IMR-90 (cell line): ENCODE measurements around the gene PRKAG2. TPM values are rescaled to one million over a fixed set of nuclear protein-coding genes. Genes with fewer than 3 reads are reported as not detected.
A peak's percentile ranks its signal among the peaks of the same experiment; 100 is the strongest.

ENCODE experiments used
- ATAC-seq: fragments of 200-7000 bp; cut with Tn5 transposase; 2 replicates; pipeline ENCODE4 v1.9.1; 2020; ENCODE audit warnings: low read depth, mild to moderate bottlenecking, moderate library complexity
- BruUV-seq: library from RNA; stranded (reverse); fragments of 400-500 nt; replicated peaks from 2 replicates; lab custom pipeline; 2021; lab: Mats Ljungman, UMichigan
- CTCF ChIA-PET: fragments of 300-600 bp; formaldehyde crosslinking; extraction: SDS; loops from one replicate; lab custom pipeline; 2021; ENCODE audit warnings: antibody characterized with exemption; lab: Yijun Ruan, JAX
- POLR2A ChIA-PET: fragments of 300-600 bp; sonication (Branson Sonifier 250); formaldehyde crosslinking; loops from one replicate; lab custom pipeline; 2022; ENCODE audit warnings: antibody characterized with exemption; ENCODE audit not compliant: unreplicated experiment; lab: Charles Lee
- DNase-seq: peaks from one replicate; pipeline ENCODE4 v3.0.0; 2013
- H2AFZ ChIP-seq: replicated peaks from 2 replicates; pipeline ENCODE3; 2013; ENCODE audit warnings: low read length, mild to moderate bottlenecking; ENCODE audit not compliant: poor library complexity
- H2AK5ac ChIP-seq: 2 replicates; pipeline ENCODE4 v1.6.1; 2013; ENCODE audit warnings: low read depth, low read length, inconsistent platforms
- H2AK9ac ChIP-seq: replicated peaks from 2 replicates; pipeline ENCODE3; 2013; ENCODE audit warnings: mild to moderate bottlenecking, low read depth, low read length, moderate library complexity; ENCODE audit not compliant: poor library complexity
- H2BK120ac ChIP-seq: 2 replicates; pipeline ENCODE4 v1.6.1; 2013; ENCODE audit warnings: low read depth, low read length, inconsistent platforms
- H2BK15ac ChIP-seq: 3 replicates; pipeline ENCODE4 v1.6.1; 2013; ENCODE audit warnings: low read depth, low read length, inconsistent platforms
- H2BK20ac ChIP-seq: 2 replicates; pipeline ENCODE4 v1.6.1; 2013; ENCODE audit warnings: low read depth, mild to moderate bottlenecking, inconsistent platforms, low read length, moderate library complexity
- H2BK5ac ChIP-seq: 2 replicates; pipeline ENCODE4 v1.6.1; 2013; ENCODE audit warnings: mild to moderate bottlenecking, low read depth, low read length, inconsistent platforms; ENCODE audit not compliant: poor library complexity, severe bottlenecking
- H3K14ac ChIP-seq: replicated peaks from 2 replicates; pipeline ENCODE4 v1.6.1; 2013; ENCODE audit warnings: low read depth, low read length, inconsistent platforms
- H3K18ac ChIP-seq: 2 replicates; pipeline ENCODE4 v1.6.1; 2013; ENCODE audit warnings: low read depth, low read length, control low read depth
- H3K23ac ChIP-seq: 2 replicates; pipeline ENCODE4 v1.6.1; 2013; ENCODE audit warnings: low read depth, low read length, inconsistent platforms
- H3K27ac ChIP-seq: 2 replicates; pipeline ENCODE4 v1.5.1; 2013; ENCODE audit warnings: mild to moderate bottlenecking, control low read depth, low read length; ENCODE audit not compliant: insufficient read depth
- H3K27me3 ChIP-seq: 2 replicates; pipeline ENCODE4 v1.6.1; 2013; ENCODE audit warnings: low read length; ENCODE audit not compliant: control insufficient read depth, insufficient read depth
- H3K36me3 ChIP-seq: 2 replicates; pipeline ENCODE4 v1.6.1; 2013; ENCODE audit warnings: low read length, mixed read lengths; ENCODE audit not compliant: control insufficient read depth, insufficient read depth
- H3K4ac ChIP-seq: 2 replicates; pipeline ENCODE4 v1.6.1; 2013; ENCODE audit warnings: low read depth, low read length, inconsistent platforms
- H3K4me1 ChIP-seq: 2 replicates; pipeline ENCODE4 v1.6.1; 2013; ENCODE audit warnings: low read length, mixed read lengths; ENCODE audit not compliant: control insufficient read depth, insufficient read depth
- H3K4me2 ChIP-seq: 2 replicates; pipeline ENCODE4 v1.6.1; 2013; ENCODE audit warnings: low read depth, mild to moderate bottlenecking, control low read depth, low read length, moderate library complexity
- H3K4me3 ChIP-seq: 2 replicates; pipeline ENCODE4 v1.5.1; 2013; ENCODE audit warnings: low read depth, mild to moderate bottlenecking, control low read depth, low read length, moderate library complexity; ENCODE audit not compliant: insufficient read depth
- H3K56ac ChIP-seq: 2 replicates; pipeline ENCODE4 v1.6.1; 2013; ENCODE audit warnings: low read length, inconsistent platforms; ENCODE audit not compliant: insufficient read depth; ENCODE audit errors: extremely low read depth
- H3K79me1 ChIP-seq, 2 experiments: 2 replicates each; pipeline ENCODE4 v1.6.1; 2013; ENCODE audit warnings: low read length in 2 of 2, inconsistent platforms in 1 of 2, low read depth in 1 of 2
- H3K9ac ChIP-seq: 2 replicates; pipeline ENCODE4 v1.6.1; 2013; ENCODE audit warnings: low read depth, low read length, control low read depth
- H3K9me1 ChIP-seq: 2 replicates; pipeline ENCODE4 v1.6.1; 2013; ENCODE audit warnings: low read length, inconsistent platforms; ENCODE audit not compliant: insufficient read depth
- H3K9me3 ChIP-seq: 2 replicates; pipeline ENCODE4 v1.6.1; 2013; ENCODE audit warnings: low read length; ENCODE audit not compliant: control insufficient read depth, insufficient read depth
- H4K20me1 ChIP-seq: 2 replicates; pipeline ENCODE4 v1.6.1; 2013; ENCODE audit warnings: low read length, inconsistent platforms; ENCODE audit not compliant: insufficient read depth
- H4K5ac ChIP-seq: 2 replicates; pipeline ENCODE4 v1.6.1; 2013; ENCODE audit warnings: mild to moderate bottlenecking, low read depth, low read length, control low read depth
- H4K8ac ChIP-seq, 2 experiments: 2 replicates each; pipeline ENCODE4 v1.6.1; 2013; ENCODE audit warnings: low read depth in 2 of 2, low read length in 2 of 2, control low read depth in 1 of 2, inconsistent platforms in 1 of 2
- H4K91ac ChIP-seq: 2 replicates; pipeline ENCODE4 v1.6.1; 2013; ENCODE audit warnings: low read depth, low read length, inconsistent platforms; ENCODE audit not compliant: insufficient read depth
- CEBPB ChIP-seq: IDR thresholded peaks from 2 replicates; pipeline ENCODE4 v1.6.1; 2012; ENCODE audit warnings: low read depth, low read length, improper control_type of control experiment
- CHD1 ChIP-seq: IDR thresholded peaks from 2 replicates; pipeline ENCODE4 v1.6.1; 2012; ENCODE audit warnings: low read depth, low read length, improper control_type of control experiment
- FOS ChIP-seq: fragments of 150-350 bp; IDR thresholded peaks from 2 replicates; pipeline ENCODE4 v1.6.1; 2016; ENCODE audit warnings: low read depth, low read length
- MAFK ChIP-seq: IDR thresholded peaks from 2 replicates; pipeline ENCODE4 v1.6.1; 2012; ENCODE audit warnings: low read depth, low read length, improper control_type of control experiment
- MAZ ChIP-seq: IDR thresholded peaks from 2 replicates; pipeline ENCODE4 v1.6.1; 2012; ENCODE audit warnings: low read depth, mild to moderate bottlenecking, low read length, improper control_type of control experiment, moderate library complexity, borderline replicate concordance
- MXI1 ChIP-seq: IDR thresholded peaks from 2 replicates; pipeline ENCODE4 v1.6.1; 2012; ENCODE audit warnings: low read depth, mild to moderate bottlenecking, low read length, moderate library complexity, borderline replicate concordance
- NFE2L2 ChIP-seq: fragments of 150-350 bp; IDR thresholded peaks from 2 replicates; pipeline ENCODE4 v1.6.1; 2016; ENCODE audit warnings: low read depth, mild to moderate bottlenecking, low read length
- RCOR1 ChIP-seq: IDR thresholded peaks from 2 replicates; pipeline ENCODE4 v1.6.1; 2012; ENCODE audit warnings: mild to moderate bottlenecking, low read length, improper control_type of control experiment; ENCODE audit not compliant: insufficient replicate concordance
- SMC3 ChIP-seq: fragments of 150-350 bp; IDR thresholded peaks from 2 replicates; pipeline ENCODE4 v1.6.1; 2016; ENCODE audit warnings: low read depth, mild to moderate bottlenecking, antibody characterized with exemption, low read length, moderate library complexity
- USF2 ChIP-seq: fragments of 150-350 bp; IDR thresholded peaks from 2 replicates; pipeline ENCODE4 v1.6.1; 2017; ENCODE audit warnings: mild to moderate bottlenecking, antibody characterized with exemption, low read length, low read depth
- WGBS, 2 experiments: methylation state at CpG; one replicate each; pipeline versions ENCODE4 v1.1.5 to v1.1.7; 2013; ENCODE audit warnings: missing lambda C conversion rate in 2 of 2; ENCODE audit not compliant: insufficient read length in 1 of 2; ENCODE audit errors: extremely low coverage in 2 of 2; 5-methylcytosine and 5-hydroxymethylcytosine counted together
- dilution Hi-C: fragments of 300-500 bp; cut with HindIII; formaldehyde crosslinking; loops from one replicate; pipeline ENCODE4 v1.14.3; 2018; ENCODE audit warnings: low sequenced_read_pairs; ENCODE audit not compliant: unreplicated experiment
- in situ Hi-C: fragments of 300-500 bp; cut with MboI; formaldehyde crosslinking; loops from 3 replicates; pipeline ENCODE4 v1.14.3; 2019; ENCODE audit warnings: low sequenced_read_pairs, inconsistent platforms, mixed read lengths
- intact Hi-C: fragments of 100-400 bp; cut with micrococcal nuclease; formaldehyde crosslinking; loops from 2 replicates; pipeline ENCODE4 v1.10.0; 2022
- polyA plus RNA-seq, 3 experiments: library from polyadenylated mRNA; depleted of rRNA; stranded (reverse); fragments of >200 nt; gene quantifications; 2 replicates each; pipeline ENCODE4 v1.2.3, GENCODE V29; 2012; ENCODE audit warnings: low replicate concordance in 1 of 3
- total RNA-seq: library from RNA; depleted of rRNA; stranded (reverse); fragments of >200 nt; gene quantifications from 2 replicates; pipeline ENCODE4 v1.2.3, GENCODE V29; 2012

The PRKAG2 gene
- total and polyA plus RNA-seq, 2 of the 4 experiments (the other 2 are of a cell fraction): 15.4 to 21.6 TPM

GRCh38 chr7:151754688-151755130 lies 122.2 kb downstream of the PRKAG2 start:
- Histone ChIP-seq H3K27ac (peak overlapping the region; percentile 91), H3K23ac (no peak overlapping the region; the same call in 1 of the 2 replicates), H2AFZ (peak overlapping the region; percentile 45), H3K56ac (peak overlapping the region; percentile 58; the same call in 1 of the 2 replicates), H3K4ac (peak overlapping the region; percentile 95), H2AK9ac (peak overlapping the region; percentile 95), H2AK5ac (peak overlapping the region; percentile 100), H2BK15ac (peak overlapping the region; percentile 100), H2BK120ac (peak overlapping the region; percentile 99), H3K4me1 (peaks cover 36% of the 10 kb centered on the region), H3K4me2 (no peak overlapping the region), H3K18ac (peak overlapping the region; percentile 93), H3K36me3 (no peaks in the 10 kb centered on the region), H3K27me3 (no peaks in the 10 kb centered on the region), H4K91ac (peak overlapping the region; percentile 99), H3K79me1 (peaks cover 0 to 9% of the 10 kb centered on the region in 2 experiments; a peak in 1 of 4 replicates), H4K8ac (peak overlapping the region; percentile 85 to 92), H4K20me1 (no peaks in the 10 kb centered on the region; the same call in 1 of the 2 replicates), H3K4me3 (no peak overlapping the region), H4K5ac (peak overlapping the region; percentile 89), H3K9me1 (peaks cover 22% of the 10 kb centered on the region), H2BK5ac (peak overlapping the region; percentile 88), H2BK20ac (peak overlapping the region; percentile 99), H3K9me3 (no peaks in the 10 kb centered on the region), H3K14ac (peak overlapping the region; percentile 91), H3K9ac (no peak overlapping the region)
- POLR2A ChIA-PET: no interaction called here
- BruUV-seq: no TSS peak
- CTCF ChIA-PET: interaction anchor here (0.5 to 2.1 kb wide), 6 partner anchors 9 to 400 kb away, joined by 3 to 7 read pairs (median 3); no protein-coding TSS in a partner anchor
- ATAC-seq: no peak
- DNase-seq: no peak
- dilution Hi-C loops (no loop called here), intact Hi-C loops (loop anchor here (1.0 to 5.0 kb wide), 4 partner anchors 56 to 442 kb away; no protein-coding TSS in a partner anchor), in situ Hi-C loops (loop anchor here (25.0 kb wide), 2 partner anchors 292 to 392 kb away; no protein-coding TSS in a partner anchor)
- TF ChIP-seq NFE2L2 (no peak), RCOR1 (no peak), FOS (no peak), CEBPB (no peak), CHD1 (no peak), MXI1 (no peak), MAZ (no peak), USF2 (no peak), MAFK (no peak), SMC3 (no peak)
- 86% methylated on average over 8 of the region's 17 CpGs; no CpG with 5 or more reads in 1 of the 2 experiments for whole genome bisulfite sequencing, 2 experiments
